GM12878 (cell line): ENCODE results near the gene SCAI. TPM values are rescaled to one million over a fixed set of nuclear protein-coding genes. Genes with fewer than 3 reads are reported as not detected.

ENCODE experiments used
- BHLHE40 ChIP-seq, 2 experiments: fragments of 450-650 bp in 1 of 2; IDR thresholded peaks; 2 replicates each; pipeline ENCODE4 v1.6.1; 2011 to 2017; ENCODE audit warnings: low read depth in 2 of 2, borderline replicate concordance in 1 of 2, improper control_type of control experiment in 1 of 2, low read length in 1 of 2, mild to moderate bottlenecking in 1 of 2
- CEBPB ChIP-seq, 2 experiments: fragments of 150-350 bp in 1 of 2; IDR thresholded peaks; 2 replicates each; pipeline ENCODE4 v1.6.1; 2012 to 2014; ENCODE audit warnings: low read depth in 2 of 2, low read length in 2 of 2, borderline replicate concordance in 1 of 2, inconsistent platforms in 1 of 2
- JUNB ChIP-seq: IDR thresholded peaks from 2 replicates; pipeline ENCODE4 v1.6.1; 2016; ENCODE audit warnings: antibody characterized with exemption, mild to moderate bottlenecking
- KLF5 ChIP-seq: fragments of 450-650 bp; IDR thresholded peaks from 2 replicates; pipeline ENCODE4 v1.6.1; 2014; ENCODE audit warnings: mild to moderate bottlenecking; ENCODE audit not compliant: partially characterized antibody
- MYC ChIP-seq: IDR thresholded peaks from 2 replicates; pipeline ENCODE4 v1.6.1; 2011; ENCODE audit warnings: mild to moderate bottlenecking, low read length, moderate library complexity, inconsistent platforms; ENCODE audit not compliant: insufficient read depth, insufficient replicate concordance, insufficient read length, severe bottlenecking
- SPI1 ChIP-seq: IDR thresholded peaks from 2 replicates; pipeline ENCODE4 v1.6.1; 2011; ENCODE audit warnings: low read depth, mild to moderate bottlenecking, low read length, moderate library complexity, borderline replicate concordance; ENCODE audit not compliant: insufficient read depth
- ZBED1 ChIP-seq: IDR thresholded peaks from 2 replicates; pipeline ENCODE4 v1.6.1; 2016; ENCODE audit warnings: borderline replicate concordance
- polyA plus RNA-seq, 11 experiments: library from polyadenylated mRNA; depleted of rRNA in 4 of 11; unstranded in 6 of 11; stranded (reverse) in 5 of 11; fragments of >200 nt; fragmentation: Nextera tagmentation in 4 of 11; fragmentation: Illumina TruSeq in 1 of 11; extraction: Ambion mirVana in 4 of 11; extraction: Trizol in 1 of 11; gene quantifications; 1 replicate in 1 of 11; 2 replicates in 10 of 11; pipeline versions ENCODE4 v1.2.1 to v1.2.3, GENCODE V29; 2011 to 2016; ENCODE audit warnings: inconsistent platforms in 2 of 11, missing spikeins in 2 of 11, low read depth in 1 of 11
- total RNA-seq, 4 experiments: library from RNA; depleted of rRNA in 3 of 4; stranded (reverse); fragments of >200 nt in 3 of 4; fragmentation: Illumina TruSeq in 1 of 4; extraction: Trizol in 1 of 4; gene quantifications; 2 replicates each; pipeline versions ENCODE4 v1.2.1 to v1.2.3, GENCODE V29; 2013 to 2021
- TF ChIP-seq, protein P1 (sequence below): fragments of 450-650 bp; formaldehyde crosslinking; IDR thresholded peaks from 2 replicates; pipeline ENCODE4 v1.5.0; 2022; ENCODE audit warnings: mild to moderate bottlenecking, missing genetic modification characterization
- TF ChIP-seq, protein P2 (sequence below): IDR thresholded peaks from 2 replicates; pipeline ENCODE4 v1.6.1; 2012; ENCODE audit warnings: mild to moderate bottlenecking, low read depth, low read length
- TF ChIP-seq, protein P3 (sequence below): fragments of 450-650 bp; IDR thresholded peaks from 2 replicates; pipeline ENCODE4 v1.6.1; 2017; ENCODE audit warnings: borderline replicate concordance

SCAI gene
- total and polyA plus RNA-seq, 10 of the 15 experiments (the other 5 are each of a cell fraction or from before 2014, with no cell fraction given), result 0.52 to 8.8 (median 5.1) TPM

DNA sequence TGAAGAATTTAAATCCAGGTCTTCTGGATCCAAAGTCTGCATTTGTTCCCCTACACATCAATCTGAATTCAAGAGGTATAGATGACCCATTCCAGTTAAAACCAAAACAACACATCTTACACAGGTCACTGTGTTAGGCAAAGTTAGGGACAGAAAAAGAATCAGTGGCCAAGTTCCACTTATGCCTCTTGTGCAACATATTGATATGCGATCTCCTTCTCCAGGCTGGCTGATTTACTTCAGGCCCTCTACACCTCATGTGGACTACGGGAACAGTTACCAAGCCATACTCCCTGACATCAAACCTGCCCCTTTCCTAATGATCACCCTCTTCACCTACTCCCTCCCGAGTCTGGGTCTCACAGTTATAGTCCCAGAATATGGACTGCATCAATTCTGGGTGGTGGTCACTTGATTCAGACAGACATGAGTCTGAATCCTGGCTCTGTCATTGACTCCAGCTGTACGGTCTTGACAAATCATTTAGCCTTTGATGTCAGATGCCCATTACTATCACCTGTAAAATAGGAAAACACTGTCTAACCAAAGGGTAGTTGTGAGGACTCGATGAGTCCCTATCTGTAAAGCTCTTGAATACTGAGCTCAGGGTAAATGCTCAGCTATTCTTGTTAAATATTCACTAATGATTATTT, 228.4 kb downstream of the SCAI start (continued):
- TF ChIP-seq, protein P1, sequence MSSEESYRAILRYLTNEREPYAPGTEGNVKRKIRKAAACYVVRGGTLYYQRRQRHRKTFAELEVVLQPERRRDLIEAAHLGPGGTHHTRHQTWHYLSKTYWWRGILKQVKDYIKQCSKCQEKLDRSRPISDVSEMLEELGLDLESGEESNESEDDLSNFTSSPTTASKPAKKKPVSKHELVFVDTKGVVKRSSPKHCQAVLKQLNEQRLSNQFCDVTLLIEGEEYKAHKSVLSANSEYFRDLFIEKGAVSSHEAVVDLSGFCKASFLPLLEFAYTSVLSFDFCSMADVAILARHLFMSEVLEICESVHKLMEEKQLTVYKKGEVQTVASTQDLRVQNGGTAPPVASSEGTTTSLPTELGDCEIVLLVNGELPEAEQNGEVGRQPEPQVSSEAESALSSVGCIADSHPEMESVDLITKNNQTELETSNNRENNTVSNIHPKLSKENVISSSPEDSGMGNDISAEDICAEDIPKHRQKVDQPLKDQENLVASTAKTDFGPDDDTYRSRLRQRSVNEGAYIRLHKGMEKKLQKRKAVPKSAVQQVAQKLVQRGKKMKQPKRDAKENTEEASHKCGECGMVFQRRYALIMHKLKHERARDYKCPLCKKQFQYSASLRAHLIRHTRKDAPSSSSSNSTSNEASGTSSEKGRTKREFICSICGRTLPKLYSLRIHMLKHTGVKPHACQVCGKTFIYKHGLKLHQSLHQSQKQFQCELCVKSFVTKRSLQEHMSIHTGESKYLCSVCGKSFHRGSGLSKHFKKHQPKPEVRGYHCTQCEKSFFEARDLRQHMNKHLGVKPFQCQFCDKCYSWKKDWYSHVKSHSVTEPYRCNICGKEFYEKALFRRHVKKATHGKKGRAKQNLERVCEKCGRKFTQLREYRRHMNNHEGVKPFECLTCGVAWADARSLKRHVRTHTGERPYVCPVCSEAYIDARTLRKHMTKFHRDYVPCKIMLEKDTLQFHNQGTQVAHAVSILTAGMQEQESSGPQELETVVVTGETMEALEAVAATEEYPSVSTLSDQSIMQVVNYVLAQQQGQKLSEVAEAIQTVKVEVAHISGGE (CRISPR knock-in tag), result no peak
- no peak for TF ChIP-seq ZBED1
- TF ChIP-seq CEBPB (IDR thresholded peaks at IDR 0.05; ENCODE audit: borderline replicate concordance in 1 of 2, low read depth in 2 of 2, low read length in 2 of 2), result no peak
- no peak for TF ChIP-seq SPI1
- TF ChIP-seq, protein P2, sequence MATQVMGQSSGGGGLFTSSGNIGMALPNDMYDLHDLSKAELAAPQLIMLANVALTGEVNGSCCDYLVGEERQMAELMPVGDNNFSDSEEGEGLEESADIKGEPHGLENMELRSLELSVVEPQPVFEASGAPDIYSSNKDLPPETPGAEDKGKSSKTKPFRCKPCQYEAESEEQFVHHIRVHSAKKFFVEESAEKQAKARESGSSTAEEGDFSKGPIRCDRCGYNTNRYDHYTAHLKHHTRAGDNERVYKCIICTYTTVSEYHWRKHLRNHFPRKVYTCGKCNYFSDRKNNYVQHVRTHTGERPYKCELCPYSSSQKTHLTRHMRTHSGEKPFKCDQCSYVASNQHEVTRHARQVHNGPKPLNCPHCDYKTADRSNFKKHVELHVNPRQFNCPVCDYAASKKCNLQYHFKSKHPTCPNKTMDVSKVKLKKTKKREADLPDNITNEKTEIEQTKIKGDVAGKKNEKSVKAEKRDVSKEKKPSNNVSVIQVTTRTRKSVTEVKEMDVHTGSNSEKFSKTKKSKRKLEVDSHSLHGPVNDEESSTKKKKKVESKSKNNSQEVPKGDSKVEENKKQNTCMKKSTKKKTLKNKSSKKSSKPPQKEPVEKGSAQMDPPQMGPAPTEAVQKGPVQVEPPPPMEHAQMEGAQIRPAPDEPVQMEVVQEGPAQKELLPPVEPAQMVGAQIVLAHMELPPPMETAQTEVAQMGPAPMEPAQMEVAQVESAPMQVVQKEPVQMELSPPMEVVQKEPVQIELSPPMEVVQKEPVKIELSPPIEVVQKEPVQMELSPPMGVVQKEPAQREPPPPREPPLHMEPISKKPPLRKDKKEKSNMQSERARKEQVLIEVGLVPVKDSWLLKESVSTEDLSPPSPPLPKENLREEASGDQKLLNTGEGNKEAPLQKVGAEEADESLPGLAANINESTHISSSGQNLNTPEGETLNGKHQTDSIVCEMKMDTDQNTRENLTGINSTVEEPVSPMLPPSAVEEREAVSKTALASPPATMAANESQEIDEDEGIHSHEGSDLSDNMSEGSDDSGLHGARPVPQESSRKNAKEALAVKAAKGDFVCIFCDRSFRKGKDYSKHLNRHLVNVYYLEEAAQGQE, result no peak
- TF ChIP-seq, protein P3, sequence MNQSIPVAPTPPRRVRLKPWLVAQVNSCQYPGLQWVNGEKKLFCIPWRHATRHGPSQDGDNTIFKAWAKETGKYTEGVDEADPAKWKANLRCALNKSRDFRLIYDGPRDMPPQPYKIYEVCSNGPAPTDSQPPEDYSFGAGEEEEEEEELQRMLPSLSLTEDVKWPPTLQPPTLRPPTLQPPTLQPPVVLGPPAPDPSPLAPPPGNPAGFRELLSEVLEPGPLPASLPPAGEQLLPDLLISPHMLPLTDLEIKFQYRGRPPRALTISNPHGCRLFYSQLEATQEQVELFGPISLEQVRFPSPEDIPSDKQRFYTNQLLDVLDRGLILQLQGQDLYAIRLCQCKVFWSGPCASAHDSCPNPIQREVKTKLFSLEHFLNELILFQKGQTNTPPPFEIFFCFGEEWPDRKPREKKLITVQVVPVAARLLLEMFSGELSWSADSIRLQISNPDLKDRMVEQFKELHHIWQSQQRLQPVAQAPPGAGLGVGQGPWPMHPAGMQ, result no peak
- TF ChIP-seq BHLHE40 (IDR thresholded peaks at IDR 0.05; ENCODE audit: borderline replicate concordance in 1 of 2, low read depth in 2 of 2, low read length in 1 of 2), result no peak
- no peak for TF ChIP-seq KLF5
- TF ChIP-seq JUNB, result no peak
- TF ChIP-seq MYC, result no peak
